Adrenal gland (tissue), 5 donors: ENCODE results near the gene DAPK2.

Experiments
- POLR2A ChIP-seq, 2 donors: fragments of 450-650 bp; IDR thresholded peaks; one replicate each; pipeline ENCODE4 v1.6.1; 2017; ENCODE audit warnings: antibody characterized with exemption in 2 of 2, mild to moderate bottlenecking in 2 of 2, moderate library complexity in 1 of 2
- TF ChIP-seq, protein P1 (sequence below), 6 experiments: fragments of 450-650 bp in 4 of 6; fragments of 200-600 bp in 2 of 6; sonication (generic) in 1 of 6; IDR thresholded peaks; 1 replicate in 5 of 6; 2 replicates in 1 of 6; pipeline versions ENCODE4 v1.5.1 to v1.8.0; 2016 to 2021; ENCODE audit warnings: antibody characterized with exemption in 6 of 6, mild to moderate bottlenecking in 2 of 6, moderate library complexity in 1 of 6
- donor health status: DM: no; HTN: no; CAD: no.

DNA sequence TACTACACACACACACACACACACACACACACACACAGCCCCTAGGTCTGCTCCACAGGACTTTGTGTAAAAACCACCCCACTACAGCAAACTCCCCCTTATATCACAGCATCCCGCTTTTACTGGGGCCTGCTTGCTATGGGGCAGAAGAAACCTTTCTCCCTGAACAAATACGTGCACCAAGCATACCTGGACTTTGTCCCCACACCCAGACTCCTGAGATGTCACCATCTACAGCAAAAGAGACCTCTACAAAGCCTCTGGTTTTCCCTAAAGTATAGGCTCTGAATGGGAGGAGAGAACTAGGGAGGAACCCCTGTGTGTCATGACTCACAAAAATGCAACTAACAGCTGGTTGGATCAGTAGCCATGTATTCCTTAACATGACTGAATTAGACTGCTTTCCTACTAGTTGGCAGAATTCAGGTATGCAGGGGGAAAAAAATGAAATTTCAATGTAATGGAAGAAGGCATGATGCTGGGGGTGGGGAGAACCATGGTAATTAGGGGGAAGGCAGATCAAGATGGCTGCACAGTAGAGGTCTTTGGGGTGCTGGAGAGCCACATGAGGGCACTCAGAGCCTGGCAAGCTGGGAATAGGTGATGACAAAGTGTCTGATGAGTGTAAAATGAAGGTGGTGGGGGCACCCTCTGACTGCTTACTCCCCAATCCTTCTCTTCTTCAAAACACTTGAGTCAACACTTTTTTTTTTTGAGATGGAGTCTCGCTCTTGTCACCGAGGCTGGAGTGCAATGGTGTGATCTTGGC, 45.9 kb downstream of the DAPK2 start:
- TF ChIP-seq, protein P1, sequence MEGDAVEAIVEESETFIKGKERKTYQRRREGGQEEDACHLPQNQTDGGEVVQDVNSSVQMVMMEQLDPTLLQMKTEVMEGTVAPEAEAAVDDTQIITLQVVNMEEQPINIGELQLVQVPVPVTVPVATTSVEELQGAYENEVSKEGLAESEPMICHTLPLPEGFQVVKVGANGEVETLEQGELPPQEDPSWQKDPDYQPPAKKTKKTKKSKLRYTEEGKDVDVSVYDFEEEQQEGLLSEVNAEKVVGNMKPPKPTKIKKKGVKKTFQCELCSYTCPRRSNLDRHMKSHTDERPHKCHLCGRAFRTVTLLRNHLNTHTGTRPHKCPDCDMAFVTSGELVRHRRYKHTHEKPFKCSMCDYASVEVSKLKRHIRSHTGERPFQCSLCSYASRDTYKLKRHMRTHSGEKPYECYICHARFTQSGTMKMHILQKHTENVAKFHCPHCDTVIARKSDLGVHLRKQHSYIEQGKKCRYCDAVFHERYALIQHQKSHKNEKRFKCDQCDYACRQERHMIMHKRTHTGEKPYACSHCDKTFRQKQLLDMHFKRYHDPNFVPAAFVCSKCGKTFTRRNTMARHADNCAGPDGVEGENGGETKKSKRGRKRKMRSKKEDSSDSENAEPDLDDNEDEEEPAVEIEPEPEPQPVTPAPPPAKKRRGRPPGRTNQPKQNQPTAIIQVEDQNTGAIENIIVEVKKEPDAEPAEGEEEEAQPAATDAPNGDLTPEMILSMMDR (IDR thresholded peaks at IDR 0.05), result no peak
- TF ChIP-seq POLR2A (IDR thresholded peaks at IDR 0.05), result no peak
